AG04449 (cell line): ENCODE data around the gene LRP1.

ENCODE experiments used
- CTCF ChIA-PET: fragments of 350-600 bp; formaldehyde crosslinking; extraction: SDS; loops from one replicate; lab custom pipeline; 2021; ENCODE audit warnings: antibody characterized with exemption; lab: Yijun Ruan, JAX
- POLR2A ChIA-PET: fragments of 400-600, 350-600 bp; formaldehyde crosslinking; extraction: SDS; loops from one replicate; lab custom pipeline; 2020; ENCODE audit warnings: antibody characterized with exemption, inconsistent platforms; lab: Yijun Ruan, JAX
- DNase-seq: peaks from one replicate; pipeline ENCODE4 v3.0.0-alpha.2; 2010; ENCODE audit warnings: low read depth, low spot score
- H3K4me3 ChIP-seq: 2 replicates; pipeline ENCODE4 v1.5.1; 2011; ENCODE audit warnings: low read depth, mild to moderate bottlenecking, control low read depth, low read length
- CTCF ChIP-seq: IDR thresholded peaks from one replicate; pipeline ENCODE4 v1.5.1; 2011; ENCODE audit warnings: mild to moderate bottlenecking, moderate library complexity, low read length, control low read depth, inconsistent platforms; ENCODE audit not compliant: insufficient read depth; ENCODE audit errors: missing control alignments

LRP1 gene

GRCh38 chr12:57160741-57161140 is 32.5 kb downstream of the LRP1 start:
- no peak overlapping the region for H3K4me3 ChIP-seq
- DNase-seq, result no peak
- TF ChIP-seq CTCF, result no peak
- POLR2A ChIA-PET, result interaction anchor here (1.5 kb wide), 1 partner anchor 9 kb away, joined by 4 read pairs; no protein-coding TSS in a partner anchor
- CTCF ChIA-PET, result interaction anchor here (3.2 kb wide), 2 partner anchors 15 to 37 kb away, joined by 18 to 20 read pairs; no protein-coding TSS in a partner anchor

- CTCF ChIA-PET, result interaction anchor here (1.4 to 3.2 kb wide), 3 partner anchors 12 to 37 kb away, joined by 8 to 20 read pairs (median 18); no protein-coding TSS in a partner anchor
Measured at GRCh38 chr12:57161491-57161890, 33.2 kb downstream of the LRP1 start.

GRCh38 chr12:57162553-57163125 is 34.4 kb downstream of the LRP1 start:
- POLR2A ChIA-PET, result no interaction called here
- DNase-seq, result no peak
- CTCF ChIA-PET, result interaction anchor here (1.4 to 1.5 kb wide), 2 partner anchors 11 kb away, joined by 8 read pairs; no protein-coding TSS in a partner anchor

More at GRCh38 chr12:57161491-57161890, 33.2 kb downstream of the LRP1 start:
- no peak for TF ChIP-seq CTCF
- no peak overlapping the region for H3K4me3 ChIP-seq
- POLR2A ChIA-PET, result interaction anchor here (1.0 to 1.5 kb wide), 2 partner anchors 10 to 33 kb away, joined by 3 to 4 read pairs; partner anchors contain the start of gene LRP1
- no peak for DNase-seq

GRCh38 chr12:57164454-57164853 is 36.2 kb downstream of the LRP1 start:
- no peak for TF ChIP-seq CTCF
- CTCF ChIA-PET, result interaction anchor here (1.0 to 1.5 kb wide), 3 partner anchors 9 to 40 kb away, joined by 3 to 8 read pairs (median 3); no protein-coding TSS in a partner anchor
- POLR2A ChIA-PET, result interaction anchor here (0.6 kb wide), 1 partner anchor 29 kb away, joined by 3 read pairs; no protein-coding TSS in a partner anchor
- H3K4me3 ChIP-seq, result no peak overlapping the region
- no peak for DNase-seq

More at GRCh38 chr12:57162553-57163125, 34.4 kb downstream of the LRP1 start:
- TF ChIP-seq CTCF, result no peak
- H3K4me3 ChIP-seq, result no peak overlapping the region

GRCh38 chr12:57164966-57165625 is 36.8 kb downstream of the LRP1 start:
- ChIA-PET POLR2A (no interaction called here), CTCF (interaction anchor here (1.0 to 3.5 kb wide), 3 partner anchors 11 to 41 kb away, joined by 3 to 18 read pairs (median 3); no protein-coding TSS in a partner anchor)
- DNase-seq, result no peak
- H3K4me3 ChIP-seq, result no peak overlapping the region
- TF ChIP-seq CTCF, result no peak

- H3K4me3 ChIP-seq, result no peak overlapping the region
- no peak for TF ChIP-seq CTCF
- CTCF ChIA-PET, result interaction anchor here (1.0 to 26.2 kb wide), 4 partner anchors 8 to 41 kb away, joined by 3 to 874 read pairs (median 12); partner anchors contain the start of gene LRP1
- DNase-seq, result no peak
- POLR2A ChIA-PET, result no interaction called here
Measured at GRCh38 chr12:57165741-57166140, 37.5 kb downstream of the LRP1 start.
